Kidney (tissue), 14 donors: ENCODE results near the gene PKHD1. TPM values are rescaled to one million over a fixed set of nuclear protein-coding genes. Genes with fewer than 3 reads are reported as not detected.

Experiments used
- DNase-seq, 5 donors: peaks; one replicate each; pipeline ENCODE4 v3.0.0-alpha.2; 2013 to 2020
- FAIRE-seq: peaks from 2 replicates; lab custom pipeline; 2012; peaks lifted over from hg19 to GRCh38; lab: Jason Lieb, UNC
- H3K27ac ChIP-seq, 2 donors: one replicate each; pipeline ENCODE4 v1.7.0; 2013; ENCODE audit warnings: low read depth in 2 of 2, low read length in 2 of 2, inconsistent platforms in 1 of 2
- H3K27me3 ChIP-seq: one replicate; pipeline ENCODE4 v1.7.1; 2013; ENCODE audit warnings: low read length, inconsistent platforms; ENCODE audit not compliant: control insufficient read depth, insufficient read depth
- H3K36me3 ChIP-seq, 3 donors: one replicate each; pipeline versions ENCODE4 v1.7.0 to v1.7.1; 2013; ENCODE audit warnings: low read length in 3 of 3, control low read depth in 1 of 3, inconsistent platforms in 1 of 3; ENCODE audit not compliant: insufficient read depth in 3 of 3, control insufficient read depth in 2 of 3
- H3K4me1 ChIP-seq, 3 donors: one replicate each; pipeline versions ENCODE4 v1.7.0 to v1.7.1; 2013; ENCODE audit warnings: low read length in 3 of 3, inconsistent platforms in 1 of 3, low read depth in 1 of 3; ENCODE audit not compliant: control insufficient read depth in 2 of 3, insufficient read depth in 2 of 3
- H3K4me3 ChIP-seq, 3 donors: one replicate each; pipeline versions ENCODE4 v1.7.0 to v1.8.1; 2013; ENCODE audit warnings: low read length in 3 of 3, control low read depth in 1 of 3, inconsistent platforms in 1 of 3
- H3K9ac ChIP-seq, 3 donors: one replicate each; pipeline versions ENCODE4 v1.7.0 to v1.7.1; 2013; ENCODE audit warnings: low read length in 3 of 3, control low read depth in 1 of 3, inconsistent platforms in 1 of 3
- H3K9me3 ChIP-seq, 3 donors: one replicate each; pipeline versions ENCODE4 v1.7.0 to v1.7.1; 2013; ENCODE audit warnings: low read length in 3 of 3, control low read depth in 1 of 3, inconsistent platforms in 1 of 3; ENCODE audit not compliant: control insufficient read depth in 2 of 3, insufficient read depth in 1 of 3
- intact Hi-C: fragments of 100-400 bp; cut with DNase I; formaldehyde crosslinking; loops from one replicate; pipeline ENCODE4 v1.11.1; 2022
- polyA plus RNA-seq: library from polyadenylated mRNA; stranded (reverse); fragments of 350-450 nt; fragmentation: Illumina TruSeq; extraction: RNeasy Lipid Tissue Mini Kit (QIAGEN cat#74804); gene quantifications from one replicate; pipeline ENCODE4 v1.2.3, GENCODE V29; 2014; ENCODE audit warnings: low read depth, low replicate concordance; ENCODE audit not compliant: insufficient read depth
- total RNA-seq: library from RNA; stranded (reverse); fragmentation: NEBNext Ultra II Directional; extraction: Animal tissue kit (Norgen Biotek cat#: 25700); gene quantifications from one replicate; pipeline ENCODE4 v1.2.1, GENCODE V29; 2021
- TF ChIP-seq, protein P1 (sequence below): IDR thresholded peaks from 3 replicates; pipeline ENCODE4 v1.5.1; 2012; ENCODE audit warnings: mild to moderate bottlenecking, moderate library complexity, borderline replicate concordance; ENCODE audit not compliant: insufficient read depth; ENCODE audit errors: extremely low read depth
- donor health status: control.
- donor health status: control.
- donor health status: control.
- donor health status: control.
- donor health status: control.
- donor health status: DM: yes; HTN: yes; CAD: no.
- donor health status: Normal renal cell carcinoma (clear cell type).

PKHD1 gene
- total and polyA plus RNA-seq, 2 donors from 2014 or later: 6.0 to 77.5 TPM

DNA sequence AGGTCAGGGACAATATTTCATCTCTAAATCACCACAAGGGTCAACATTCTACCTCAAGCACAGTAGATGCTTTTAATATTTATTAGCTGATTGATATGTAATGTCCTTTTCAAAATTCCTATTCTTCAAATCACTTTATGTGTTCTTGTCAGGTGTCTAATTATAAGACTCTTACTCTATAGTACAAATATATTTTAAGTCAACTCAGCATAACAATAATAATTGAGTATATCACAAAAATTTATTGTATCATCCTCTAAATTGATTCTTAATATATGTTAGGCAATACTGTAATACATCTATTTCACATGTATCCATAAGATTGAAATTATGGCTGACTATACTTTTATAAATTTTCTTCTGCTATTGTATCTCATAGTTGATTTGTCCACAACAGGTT lies 423.9 kb downstream of the PKHD1 start:
- no peak for FAIRE-seq
- no peaks in the 10 kb centered on the region for H3K27me3 ChIP-seq
- H3K9me3 ChIP-seq: no peaks in the 10 kb centered on the region
- H3K9ac ChIP-seq: no peak overlapping the region
- no peak overlapping the region for H3K4me3 ChIP-seq
- DNase-seq: no peak
- H3K36me3 ChIP-seq: peaks cover 0 to 9% (median 0%) of the 10 kb centered on the region in 3 donors
- TF ChIP-seq, protein P1, sequence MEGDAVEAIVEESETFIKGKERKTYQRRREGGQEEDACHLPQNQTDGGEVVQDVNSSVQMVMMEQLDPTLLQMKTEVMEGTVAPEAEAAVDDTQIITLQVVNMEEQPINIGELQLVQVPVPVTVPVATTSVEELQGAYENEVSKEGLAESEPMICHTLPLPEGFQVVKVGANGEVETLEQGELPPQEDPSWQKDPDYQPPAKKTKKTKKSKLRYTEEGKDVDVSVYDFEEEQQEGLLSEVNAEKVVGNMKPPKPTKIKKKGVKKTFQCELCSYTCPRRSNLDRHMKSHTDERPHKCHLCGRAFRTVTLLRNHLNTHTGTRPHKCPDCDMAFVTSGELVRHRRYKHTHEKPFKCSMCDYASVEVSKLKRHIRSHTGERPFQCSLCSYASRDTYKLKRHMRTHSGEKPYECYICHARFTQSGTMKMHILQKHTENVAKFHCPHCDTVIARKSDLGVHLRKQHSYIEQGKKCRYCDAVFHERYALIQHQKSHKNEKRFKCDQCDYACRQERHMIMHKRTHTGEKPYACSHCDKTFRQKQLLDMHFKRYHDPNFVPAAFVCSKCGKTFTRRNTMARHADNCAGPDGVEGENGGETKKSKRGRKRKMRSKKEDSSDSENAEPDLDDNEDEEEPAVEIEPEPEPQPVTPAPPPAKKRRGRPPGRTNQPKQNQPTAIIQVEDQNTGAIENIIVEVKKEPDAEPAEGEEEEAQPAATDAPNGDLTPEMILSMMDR: no peak
- H3K4me1 ChIP-seq: no peaks in the 10 kb centered on the region
- H3K27ac ChIP-seq: no peak overlapping the region
- intact Hi-C loops: no loop called here

DNA sequence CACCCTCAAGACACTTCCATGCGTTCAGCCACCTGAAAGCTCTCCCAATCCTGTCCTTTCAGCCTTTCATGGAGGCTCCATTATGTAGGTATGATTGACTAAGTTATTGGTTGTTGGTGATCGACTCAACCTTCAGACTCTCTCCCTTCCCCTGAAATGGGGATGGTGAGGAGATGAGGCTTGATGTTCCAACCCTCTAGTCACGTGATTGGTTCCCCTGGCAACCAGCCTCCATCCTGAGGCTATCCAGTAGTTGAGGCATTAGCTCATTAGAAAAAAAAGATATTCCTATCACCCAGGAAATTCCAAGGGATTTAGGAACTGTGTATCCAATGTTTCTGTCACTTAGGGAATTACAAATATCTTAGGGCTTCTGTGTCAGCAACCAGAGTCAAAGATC lies 426.6 kb downstream of the PKHD1 start:
- Histone ChIP-seq H3K36me3 (peaks cover 0 to 13% (median 0%) of the 10 kb centered on the region in 3 donors), H3K9ac (no peak overlapping the region), H3K4me3 (no peak overlapping the region), H3K27ac (no peak overlapping the region), H3K9me3 (no peaks in the 10 kb centered on the region), H3K27me3 (no peaks in the 10 kb centered on the region), H3K4me1 (no peaks in the 10 kb centered on the region)
- intact Hi-C loops: no loop called here
- DNase-seq: no peak
- FAIRE-seq: no peak
- TF ChIP-seq, protein P1: no peak

DNA sequence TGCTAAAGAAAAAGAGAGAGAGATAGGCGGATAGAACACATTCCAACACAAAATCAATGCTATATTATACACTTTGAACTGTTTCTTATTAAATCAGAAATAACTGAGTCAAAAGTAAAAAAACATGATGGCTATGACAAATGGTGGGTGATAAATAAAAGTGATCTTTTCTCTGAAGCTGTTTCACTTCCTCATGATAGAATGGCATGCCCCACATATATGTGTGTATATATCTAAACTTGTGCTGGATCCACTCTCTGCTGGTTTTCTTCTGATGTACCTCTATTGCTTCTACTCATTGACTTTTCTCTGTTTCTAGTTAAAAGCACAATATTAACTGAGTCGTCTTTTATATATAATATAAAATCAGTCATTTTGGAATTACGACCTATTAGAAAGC lies 429.9 kb downstream of the PKHD1 start:
- H3K36me3 ChIP-seq: peaks cover 0 to 13% (median 0%) of the 10 kb centered on the region in 3 donors
- H3K4me1 ChIP-seq: no peaks in the 10 kb centered on the region
- H3K27me3 ChIP-seq: no peaks in the 10 kb centered on the region
- FAIRE-seq (no peak), DNase-seq (no peak)
- H3K9ac ChIP-seq: no peak overlapping the region
- intact Hi-C loops: no loop called here
- no peaks in the 10 kb centered on the region for H3K9me3 ChIP-seq
- no peak overlapping the region for H3K4me3 ChIP-seq
- TF ChIP-seq, protein P1: no peak
- no peak overlapping the region for H3K27ac ChIP-seq

DNA sequence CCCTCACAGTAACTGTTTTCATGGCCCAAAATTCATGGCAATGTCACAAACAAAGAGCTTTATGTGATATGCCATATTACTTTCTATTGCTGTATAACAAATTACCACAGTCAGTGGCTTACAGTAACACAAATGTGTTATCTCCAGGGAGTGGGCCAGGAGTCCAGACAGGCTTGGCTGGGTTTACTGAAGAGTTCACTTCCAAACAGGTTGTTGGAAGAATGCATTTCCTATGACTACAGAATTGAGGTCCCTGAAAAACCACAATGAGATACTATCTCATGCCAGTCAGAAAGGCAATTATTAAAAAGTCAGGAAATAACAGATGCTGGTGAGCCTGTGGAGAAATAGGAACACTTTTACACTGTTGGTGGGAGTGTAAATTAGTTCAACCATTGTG lies 431.9 kb downstream of the PKHD1 start:
- intact Hi-C loops: no loop called here
- H3K27ac ChIP-seq: no peak overlapping the region
- H3K4me1 ChIP-seq: no peaks in the 10 kb centered on the region
- FAIRE-seq (no peak), DNase-seq (no peak)
- peaks cover 0 to 13% (median 0%) of the 10 kb centered on the region in 3 donors for H3K36me3 ChIP-seq
- H3K4me3 ChIP-seq: no peak overlapping the region
- no peaks in the 10 kb centered on the region for H3K9me3 ChIP-seq
- TF ChIP-seq, protein P1: no peak
- H3K9ac ChIP-seq: no peak overlapping the region
- H3K27me3 ChIP-seq: no peaks in the 10 kb centered on the region
